Measurements from ENCODE around the gene CLP1.
A peak's percentile ranks its signal among the peaks of the same experiment; 100 is the strongest.

DNA sequence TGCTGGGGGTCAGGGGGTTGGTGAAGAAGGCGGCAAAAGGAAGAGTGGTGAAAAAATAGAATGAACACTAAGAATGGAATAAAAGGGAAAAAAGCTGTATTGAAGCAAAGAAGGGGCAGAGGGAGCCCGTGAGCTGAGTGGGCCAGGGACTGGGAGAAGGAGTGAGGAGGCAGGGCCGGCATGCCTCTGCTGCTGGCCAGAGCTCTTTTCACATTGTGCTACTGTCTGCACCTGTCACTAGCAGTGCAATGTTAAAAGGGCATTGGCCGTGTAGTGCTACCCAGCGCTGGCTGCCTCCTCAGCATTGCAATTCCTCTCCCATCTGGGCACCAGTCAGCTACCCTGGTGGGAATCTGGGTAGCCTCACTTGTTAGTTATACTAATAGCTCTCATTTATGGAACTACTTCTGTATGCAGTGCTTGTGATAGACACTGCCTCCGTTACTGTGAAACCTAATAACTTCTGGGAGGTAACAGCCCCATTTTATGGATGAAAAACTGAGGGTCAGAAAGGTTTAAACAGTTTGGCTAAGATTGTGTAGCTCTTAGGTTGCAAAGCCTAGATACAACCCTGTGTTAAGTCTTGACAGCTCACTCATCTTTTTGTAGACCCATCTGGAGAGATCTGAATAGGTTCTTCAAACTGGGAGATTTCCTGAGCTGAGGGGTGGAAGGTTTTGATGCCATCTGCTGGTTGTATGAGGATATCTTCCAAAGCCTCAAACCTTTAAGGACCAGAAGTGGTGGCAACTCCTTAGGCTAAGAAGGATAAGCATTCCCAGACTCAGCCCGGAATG is 16.4 kb upstream of the CLP1 start:
- no peak for TF ChIP-seq POLR2A (IDR thresholded peaks at IDR 0.05)
- TF ChIP-seq, protein P1, sequence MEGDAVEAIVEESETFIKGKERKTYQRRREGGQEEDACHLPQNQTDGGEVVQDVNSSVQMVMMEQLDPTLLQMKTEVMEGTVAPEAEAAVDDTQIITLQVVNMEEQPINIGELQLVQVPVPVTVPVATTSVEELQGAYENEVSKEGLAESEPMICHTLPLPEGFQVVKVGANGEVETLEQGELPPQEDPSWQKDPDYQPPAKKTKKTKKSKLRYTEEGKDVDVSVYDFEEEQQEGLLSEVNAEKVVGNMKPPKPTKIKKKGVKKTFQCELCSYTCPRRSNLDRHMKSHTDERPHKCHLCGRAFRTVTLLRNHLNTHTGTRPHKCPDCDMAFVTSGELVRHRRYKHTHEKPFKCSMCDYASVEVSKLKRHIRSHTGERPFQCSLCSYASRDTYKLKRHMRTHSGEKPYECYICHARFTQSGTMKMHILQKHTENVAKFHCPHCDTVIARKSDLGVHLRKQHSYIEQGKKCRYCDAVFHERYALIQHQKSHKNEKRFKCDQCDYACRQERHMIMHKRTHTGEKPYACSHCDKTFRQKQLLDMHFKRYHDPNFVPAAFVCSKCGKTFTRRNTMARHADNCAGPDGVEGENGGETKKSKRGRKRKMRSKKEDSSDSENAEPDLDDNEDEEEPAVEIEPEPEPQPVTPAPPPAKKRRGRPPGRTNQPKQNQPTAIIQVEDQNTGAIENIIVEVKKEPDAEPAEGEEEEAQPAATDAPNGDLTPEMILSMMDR (IDR thresholded peaks at IDR 0.05): peak; percentile 19 to 53 (median 48)
